Measurements from ENCODE around the gene CBLL1. TPM values are rescaled to one million over a fixed set of nuclear protein-coding genes. Genes with fewer than 3 reads are reported as not detected.

Gene CBLL1
- total and polyA plus RNA-seq, 2 of the 13 experiments (the other 11 are each of a cell fraction or from before 2014, with no cell fraction given), result 8.8 to 10.5 TPM

GRCh38 chr7:107743567-107744344 lies at the start of gene CBLL1 (continued):
- TF ChIP-seq, protein P1, sequence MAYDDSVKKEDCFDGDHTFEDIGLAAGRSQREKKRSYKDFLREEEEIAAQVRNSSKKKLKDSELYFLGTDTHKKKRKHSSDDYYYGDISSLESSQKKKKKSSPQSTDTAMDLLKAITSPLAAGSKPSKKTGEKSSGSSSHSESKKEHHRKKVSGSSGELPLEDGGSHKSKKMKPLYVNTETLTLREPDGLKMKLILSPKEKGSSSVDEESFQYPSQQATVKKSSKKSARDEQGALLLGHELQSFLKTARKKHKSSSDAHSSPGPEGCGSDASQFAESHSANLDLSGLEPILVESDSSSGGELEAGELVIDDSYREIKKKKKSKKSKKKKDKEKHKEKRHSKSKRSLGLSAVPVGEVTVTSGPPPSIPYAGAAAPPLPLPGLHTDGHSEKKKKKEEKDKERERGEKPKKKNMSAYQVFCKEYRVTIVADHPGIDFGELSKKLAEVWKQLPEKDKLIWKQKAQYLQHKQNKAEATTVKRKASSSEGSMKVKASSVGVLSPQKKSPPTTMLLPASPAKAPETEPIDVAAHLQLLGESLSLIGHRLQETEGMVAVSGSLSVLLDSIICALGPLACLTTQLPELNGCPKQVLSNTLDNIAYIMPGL (CRISPR knock-in tag; IDR thresholded peaks at IDR 0.05; ENCODE audit: borderline replicate concordance in 1 of 2, low read depth in 1 of 2), result peak; percentile 89 to 93
- TF ChIP-seq, protein P2, sequence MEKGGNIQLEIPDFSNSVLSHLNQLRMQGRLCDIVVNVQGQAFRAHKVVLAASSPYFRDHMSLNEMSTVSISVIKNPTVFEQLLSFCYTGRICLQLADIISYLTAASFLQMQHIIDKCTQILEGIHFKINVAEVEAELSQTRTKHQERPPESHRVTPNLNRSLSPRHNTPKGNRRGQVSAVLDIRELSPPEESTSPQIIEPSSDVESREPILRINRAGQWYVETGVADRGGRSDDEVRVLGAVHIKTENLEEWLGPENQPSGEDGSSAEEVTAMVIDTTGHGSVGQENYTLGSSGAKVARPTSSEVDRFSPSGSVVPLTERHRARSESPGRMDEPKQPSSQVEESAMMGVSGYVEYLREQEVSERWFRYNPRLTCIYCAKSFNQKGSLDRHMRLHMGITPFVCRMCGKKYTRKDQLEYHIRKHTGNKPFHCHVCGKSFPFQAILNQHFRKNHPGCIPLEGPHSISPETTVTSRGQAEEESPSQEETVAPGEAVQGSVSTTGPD (CRISPR knock-in tag; IDR thresholded peaks at IDR 0.05), result no peak
- TF ChIP-seq MLLT10 (CRISPR knock-in tag; IDR thresholded peaks at IDR 0.05) (no peak), ZSCAN31 (CRISPR knock-in tag; IDR thresholded peaks at IDR 0.05; ENCODE audit: low read depth) (no peak; the same call in none of the 2 replicates), PHB2 (IDR thresholded peaks at IDR 0.05; ENCODE audit: partially characterized antibody) (no peak), RELA (CRISPR knock-in tag; IDR thresholded peaks at IDR 0.05) (no peak), NFIB (CRISPR knock-in tag; IDR thresholded peaks at IDR 0.05; ENCODE audit: borderline replicate concordance) (no peak), ARID2 (CRISPR knock-in tag; IDR thresholded peaks at IDR 0.05; ENCODE audit: borderline replicate concordance) (no peak), ZNF296 (CRISPR knock-in tag; conservative IDR thresholded peaks at IDR 0.05) (no peak)
- TF ChIP-seq, protein P3, sequence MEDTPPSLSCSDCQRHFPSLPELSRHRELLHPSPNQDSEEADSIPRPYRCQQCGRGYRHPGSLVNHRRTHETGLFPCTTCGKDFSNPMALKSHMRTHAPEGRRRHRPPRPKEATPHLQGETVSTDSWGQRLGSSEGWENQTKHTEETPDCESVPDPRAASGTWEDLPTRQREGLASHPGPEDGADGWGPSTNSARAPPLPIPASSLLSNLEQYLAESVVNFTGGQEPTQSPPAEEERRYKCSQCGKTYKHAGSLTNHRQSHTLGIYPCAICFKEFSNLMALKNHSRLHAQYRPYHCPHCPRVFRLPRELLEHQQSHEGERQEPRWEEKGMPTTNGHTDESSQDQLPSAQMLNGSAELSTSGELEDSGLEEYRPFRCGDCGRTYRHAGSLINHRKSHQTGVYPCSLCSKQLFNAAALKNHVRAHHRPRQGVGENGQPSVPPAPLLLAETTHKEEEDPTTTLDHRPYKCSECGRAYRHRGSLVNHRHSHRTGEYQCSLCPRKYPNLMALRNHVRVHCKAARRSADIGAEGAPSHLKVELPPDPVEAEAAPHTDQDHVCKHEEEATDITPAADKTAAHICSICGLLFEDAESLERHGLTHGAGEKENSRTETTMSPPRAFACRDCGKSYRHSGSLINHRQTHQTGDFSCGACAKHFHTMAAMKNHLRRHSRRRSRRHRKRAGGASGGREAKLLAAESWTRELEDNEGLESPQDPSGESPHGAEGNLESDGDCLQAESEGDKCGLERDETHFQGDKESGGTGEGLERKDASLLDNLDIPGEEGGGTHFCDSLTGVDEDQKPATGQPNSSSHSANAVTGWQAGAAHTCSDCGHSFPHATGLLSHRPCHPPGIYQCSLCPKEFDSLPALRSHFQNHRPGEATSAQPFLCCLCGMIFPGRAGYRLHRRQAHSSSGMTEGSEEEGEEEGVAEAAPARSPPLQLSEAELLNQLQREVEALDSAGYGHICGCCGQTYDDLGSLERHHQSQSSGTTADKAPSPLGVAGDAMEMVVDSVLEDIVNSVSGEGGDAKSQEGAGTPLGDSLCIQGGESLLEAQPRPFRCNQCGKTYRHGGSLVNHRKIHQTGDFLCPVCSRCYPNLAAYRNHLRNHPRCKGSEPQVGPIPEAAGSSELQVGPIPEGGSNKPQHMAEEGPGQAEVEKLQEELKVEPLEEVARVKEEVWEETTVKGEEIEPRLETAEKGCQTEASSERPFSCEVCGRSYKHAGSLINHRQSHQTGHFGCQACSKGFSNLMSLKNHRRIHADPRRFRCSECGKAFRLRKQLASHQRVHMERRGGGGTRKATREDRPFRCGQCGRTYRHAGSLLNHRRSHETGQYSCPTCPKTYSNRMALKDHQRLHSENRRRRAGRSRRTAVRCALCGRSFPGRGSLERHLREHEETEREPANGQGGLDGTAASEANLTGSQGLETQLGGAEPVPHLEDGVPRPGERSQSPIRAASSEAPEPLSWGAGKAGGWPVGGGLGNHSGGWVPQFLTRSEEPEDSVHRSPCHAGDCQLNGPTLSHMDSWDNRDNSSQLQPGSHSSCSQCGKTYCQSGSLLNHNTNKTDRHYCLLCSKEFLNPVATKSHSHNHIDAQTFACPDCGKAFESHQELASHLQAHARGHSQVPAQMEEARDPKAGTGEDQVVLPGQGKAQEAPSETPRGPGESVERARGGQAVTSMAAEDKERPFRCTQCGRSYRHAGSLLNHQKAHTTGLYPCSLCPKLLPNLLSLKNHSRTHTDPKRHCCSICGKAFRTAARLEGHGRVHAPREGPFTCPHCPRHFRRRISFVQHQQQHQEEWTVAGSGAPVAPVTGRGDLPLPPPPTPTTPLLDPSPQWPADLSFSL (CRISPR knock-in tag; IDR thresholded peaks at IDR 0.05), result no peak
- TF ChIP-seq, protein P4, sequence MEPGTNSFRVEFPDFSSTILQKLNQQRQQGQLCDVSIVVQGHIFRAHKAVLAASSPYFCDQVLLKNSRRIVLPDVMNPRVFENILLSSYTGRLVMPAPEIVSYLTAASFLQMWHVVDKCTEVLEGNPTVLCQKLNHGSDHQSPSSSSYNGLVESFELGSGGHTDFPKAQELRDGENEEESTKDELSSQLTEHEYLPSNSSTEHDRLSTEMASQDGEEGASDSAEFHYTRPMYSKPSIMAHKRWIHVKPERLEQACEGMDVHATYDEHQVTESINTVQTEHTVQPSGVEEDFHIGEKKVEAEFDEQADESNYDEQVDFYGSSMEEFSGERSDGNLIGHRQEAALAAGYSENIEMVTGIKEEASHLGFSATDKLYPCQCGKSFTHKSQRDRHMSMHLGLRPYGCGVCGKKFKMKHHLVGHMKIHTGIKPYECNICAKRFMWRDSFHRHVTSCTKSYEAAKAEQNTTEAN (CRISPR knock-in tag; conservative IDR thresholded peaks at IDR 0.05), result 0 out of 2 replicates have a peak, but pooled peaks have one; percentile 31
- TF ChIP-seq, protein P5, sequence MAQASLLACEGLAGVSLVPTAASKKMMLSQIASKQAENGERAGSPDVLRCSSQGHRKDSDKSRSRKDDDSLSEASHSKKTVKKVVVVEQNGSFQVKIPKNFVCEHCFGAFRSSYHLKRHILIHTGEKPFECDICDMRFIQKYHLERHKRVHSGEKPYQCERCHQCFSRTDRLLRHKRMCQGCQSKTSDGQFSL (CRISPR knock-in tag; IDR thresholded peaks at IDR 0.05), result no peak
- TF ChIP-seq, protein P6, sequence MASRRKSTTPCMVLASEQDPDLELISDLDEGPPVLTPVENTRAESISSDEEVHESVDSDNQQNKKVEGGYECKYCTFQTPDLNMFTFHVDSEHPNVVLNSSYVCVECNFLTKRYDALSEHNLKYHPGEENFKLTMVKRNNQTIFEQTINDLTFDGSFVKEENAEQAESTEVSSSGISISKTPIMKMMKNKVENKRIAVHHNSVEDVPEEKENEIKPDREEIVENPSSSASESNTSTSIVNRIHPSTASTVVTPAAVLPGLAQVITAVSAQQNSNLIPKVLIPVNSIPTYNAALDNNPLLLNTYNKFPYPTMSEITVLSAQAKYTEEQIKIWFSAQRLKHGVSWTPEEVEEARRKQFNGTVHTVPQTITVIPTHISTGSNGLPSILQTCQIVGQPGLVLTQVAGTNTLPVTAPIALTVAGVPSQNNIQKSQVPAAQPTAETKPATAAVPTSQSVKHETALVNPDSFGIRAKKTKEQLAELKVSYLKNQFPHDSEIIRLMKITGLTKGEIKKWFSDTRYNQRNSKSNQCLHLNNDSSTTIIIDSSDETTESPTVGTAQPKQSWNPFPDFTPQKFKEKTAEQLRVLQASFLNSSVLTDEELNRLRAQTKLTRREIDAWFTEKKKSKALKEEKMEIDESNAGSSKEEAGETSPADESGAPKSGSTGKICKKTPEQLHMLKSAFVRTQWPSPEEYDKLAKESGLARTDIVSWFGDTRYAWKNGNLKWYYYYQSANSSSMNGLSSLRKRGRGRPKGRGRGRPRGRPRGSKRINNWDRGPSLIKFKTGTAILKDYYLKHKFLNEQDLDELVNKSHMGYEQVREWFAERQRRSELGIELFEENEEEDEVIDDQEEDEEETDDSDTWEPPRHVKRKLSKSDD (CRISPR knock-in tag; IDR thresholded peaks at IDR 0.05; ENCODE audit: low read depth), result peak; percentile 67; the same call in 1 of the 2 replicates

Data from HepG2 (cell line).